ENCODE results near the gene LRRFIP1.

LRRFIP1 gene

GRCh38 chr2:237661270-237661669 lies 33.9 kb downstream of the LRRFIP1 start:
- H3K4me1 Mint-ChIP-seq = peaks cover 41% of the 10 kb centered on the region
- no peak overlapping the region for H3K4me3 Mint-ChIP-seq
- no peak for DNase-seq
- no peak for TF ChIP-seq CTCF (IDR thresholded peaks at IDR 0.05)
- peaks cover 3% of the 10 kb centered on the region for H3K27me3 Mint-ChIP-seq (ENCODE audit: low read depth, poor library complexity)
- no peak overlapping the region for H3K27ac Mint-ChIP-seq
- peaks cover 17% of the 10 kb centered on the region for H3K9me3 Mint-ChIP-seq
- H3K36me3 Mint-ChIP-seq (ENCODE audit: low read depth) = peaks cover 18% of the 10 kb centered on the region

GRCh38 chr2:237661799-237662328 lies 34.5 kb downstream of the LRRFIP1 start:
- no peak overlapping the region for H3K4me3 Mint-ChIP-seq
- no peak overlapping the region for H3K27ac Mint-ChIP-seq
- H3K9me3 Mint-ChIP-seq = peaks cover 11% of the 10 kb centered on the region
- no peak for TF ChIP-seq CTCF (IDR thresholded peaks at IDR 0.05)
- peaks cover 47% of the 10 kb centered on the region for H3K4me1 Mint-ChIP-seq
- peaks cover 3% of the 10 kb centered on the region for H3K27me3 Mint-ChIP-seq (ENCODE audit: low read depth, poor library complexity)
- peaks cover 12% of the 10 kb centered on the region for H3K36me3 Mint-ChIP-seq (ENCODE audit: low read depth)
- no peak for DNase-seq

- peaks cover 3% of the 10 kb centered on the region for H3K27me3 Mint-ChIP-seq (ENCODE audit: low read depth, poor library complexity)
- peak; percentile 81 for DNase-seq
- no peak for TF ChIP-seq CTCF (IDR thresholded peaks at IDR 0.05)
- peak overlapping the region; percentile 32 for H3K4me3 Mint-ChIP-seq
- peaks cover 3% of the 10 kb centered on the region for H3K9me3 Mint-ChIP-seq
- H3K4me1 Mint-ChIP-seq = peaks cover 55% of the 10 kb centered on the region
- peak overlapping the region; percentile 71 for H3K27ac Mint-ChIP-seq
- peaks cover 3% of the 10 kb centered on the region for H3K36me3 Mint-ChIP-seq (ENCODE audit: low read depth)
These were observed 35.3 kb downstream of the LRRFIP1 start for GRCh38 chr2:237662671-237663093.

- Mint-ChIP-seq H3K4me3 (no peak overlapping the region), H3K9me3 (no peaks in the 10 kb centered on the region), H3K27ac (peak overlapping the region; percentile 53), H3K36me3 (ENCODE audit: low read depth) (no peaks in the 10 kb centered on the region), H3K27me3 (ENCODE audit: low read depth, poor library complexity) (peaks cover 6% of the 10 kb centered on the region), H3K4me1 (peaks cover 65% of the 10 kb centered on the region)
- TF ChIP-seq CTCF (IDR thresholded peaks at IDR 0.05) = no peak
- DNase-seq = no peak
These were observed 36.2 kb downstream of the LRRFIP1 start for GRCh38 chr2:237663517-237664110.

GRCh38 chr2:237664151-237664550 lies 36.8 kb downstream of the LRRFIP1 start:
- Mint-ChIP-seq H3K4me1 (peaks cover 70% of the 10 kb centered on the region), H3K36me3 (ENCODE audit: low read depth) (no peaks in the 10 kb centered on the region), H3K27me3 (ENCODE audit: low read depth, poor library complexity) (peaks cover 6% of the 10 kb centered on the region), H3K4me3 (no peak overlapping the region), H3K9me3 (no peaks in the 10 kb centered on the region), H3K27ac (no peak overlapping the region)
- TF ChIP-seq CTCF (IDR thresholded peaks at IDR 0.05) = no peak
- no peak for DNase-seq

- Mint-ChIP-seq H3K4me3 (no peak overlapping the region), H3K9me3 (no peaks in the 10 kb centered on the region), H3K4me1 (peaks cover 86% of the 10 kb centered on the region), H3K27ac (no peak overlapping the region), H3K36me3 (ENCODE audit: low read depth) (no peaks in the 10 kb centered on the region), H3K27me3 (ENCODE audit: low read depth, poor library complexity) (peaks cover 6% of the 10 kb centered on the region)
- TF ChIP-seq CTCF (IDR thresholded peaks at IDR 0.05) = no peak
- DNase-seq = peak; percentile 35
These were observed 38.3 kb downstream of the LRRFIP1 start for GRCh38 chr2:237665713-237666143.

All from nephron progenitor cell (in vitro differentiated cells).